IPS-11a (cell line): ENCODE data around the gene GATAD2A.
A peak's percentile ranks its signal among the peaks of the same experiment; 100 is the strongest.

Source experiments
- H3K4me3 ChIP-seq: one replicate; pipeline ENCODE4 v1.5.1; 2013; ENCODE audit warnings: low read depth, low read length, control low read depth

Gene GATAD2A

GRCh38 chr19:19528721-19529490, 123.4 kb downstream of the GATAD2A start, which contains the start of gene YJEFN3:
Gene YJEFN3 (plus strand): TSS chr19:19528911. CDS start chr19:19528933, 22 bp downstream.
- peak within 1 kb of the TSS; percentile 13 for H3K4me3 ChIP-seq

- H3K4me3 ChIP-seq = no peak overlapping the region
Measured at GRCh38 chr19:19529783-19530422, 124.4 kb downstream of the GATAD2A start.

DNA sequence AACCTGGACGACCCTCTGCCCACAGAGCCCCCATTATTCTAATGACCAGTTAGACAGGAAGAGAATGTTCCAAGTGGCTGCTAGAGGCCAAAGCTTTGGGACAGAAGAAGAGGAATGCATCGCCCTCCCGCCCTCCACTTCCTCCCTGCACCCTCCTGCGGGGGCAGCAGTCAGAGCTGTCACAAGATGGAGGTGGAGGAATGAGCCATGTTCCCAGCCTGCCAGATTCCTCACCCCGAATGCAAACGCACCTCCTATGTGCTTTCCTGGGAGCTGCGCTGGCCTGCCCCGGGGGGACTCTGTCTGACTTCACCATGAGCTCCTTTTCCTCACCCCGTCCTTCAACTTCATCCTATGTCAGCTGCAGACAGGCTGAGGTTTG, 124.9 kb downstream of the GATAD2A start:
- no peak overlapping the region for H3K4me3 ChIP-seq

GRCh38 chr19:19530889-19531288, 125.4 kb downstream of the GATAD2A start:
- H3K4me3 ChIP-seq = no peak overlapping the region

- H3K4me3 ChIP-seq = no peak overlapping the region
Measured at GRCh38 chr19:19531951-19532805, 126.7 kb downstream of the GATAD2A start.

DNA sequence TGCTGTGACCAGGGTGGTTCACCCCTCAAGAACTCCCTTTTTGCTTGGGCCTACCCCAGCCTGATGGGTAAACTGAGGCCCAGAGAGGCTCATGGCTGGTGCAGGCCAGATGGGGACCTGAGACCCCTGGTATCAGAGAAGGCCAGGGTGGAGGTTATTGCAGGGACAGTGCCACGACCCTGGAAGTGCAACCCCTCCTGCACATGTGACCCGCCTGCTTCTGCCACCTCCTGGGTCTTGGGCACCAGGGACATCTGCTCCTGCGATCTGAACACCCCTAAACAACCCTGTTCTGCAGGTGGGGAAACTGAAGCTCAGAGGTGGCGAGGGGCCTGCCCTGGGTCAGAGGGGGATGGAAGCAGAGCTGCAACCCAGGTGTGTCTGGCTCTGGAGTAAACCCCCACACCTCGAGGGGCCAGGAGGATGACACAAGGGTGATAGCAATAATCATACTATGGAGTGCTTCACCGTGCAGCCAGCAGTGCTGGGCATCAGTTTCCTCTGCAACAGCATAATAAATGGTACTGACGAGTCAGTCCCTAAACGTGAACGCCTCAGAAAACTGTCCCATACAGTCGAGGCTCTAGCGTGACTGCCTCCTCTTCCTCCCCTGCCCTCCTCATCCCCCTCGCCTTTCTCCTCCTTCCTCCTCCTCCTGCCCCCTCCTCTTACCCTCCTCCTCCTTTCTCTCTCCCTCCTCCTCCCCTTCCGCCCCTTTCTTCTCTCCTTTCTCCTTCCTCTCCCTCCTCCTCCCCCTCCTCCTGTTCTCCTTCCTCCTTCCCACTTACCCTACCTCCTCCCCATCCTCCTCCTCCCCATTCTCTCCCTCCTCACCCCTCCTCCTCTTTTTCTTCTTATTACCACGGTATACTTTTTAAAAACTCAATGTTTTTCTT, 127.6 kb downstream of the GATAD2A start:
- H3K4me3 ChIP-seq = no peak overlapping the region

GRCh38 chr19:19533841-19534240, 128.4 kb downstream of the GATAD2A start:
- H3K4me3 ChIP-seq = no peak overlapping the region

GRCh38 chr19:19534556-19535265, 129.2 kb downstream of the GATAD2A start:
- no peak overlapping the region for H3K4me3 ChIP-seq

DNA sequence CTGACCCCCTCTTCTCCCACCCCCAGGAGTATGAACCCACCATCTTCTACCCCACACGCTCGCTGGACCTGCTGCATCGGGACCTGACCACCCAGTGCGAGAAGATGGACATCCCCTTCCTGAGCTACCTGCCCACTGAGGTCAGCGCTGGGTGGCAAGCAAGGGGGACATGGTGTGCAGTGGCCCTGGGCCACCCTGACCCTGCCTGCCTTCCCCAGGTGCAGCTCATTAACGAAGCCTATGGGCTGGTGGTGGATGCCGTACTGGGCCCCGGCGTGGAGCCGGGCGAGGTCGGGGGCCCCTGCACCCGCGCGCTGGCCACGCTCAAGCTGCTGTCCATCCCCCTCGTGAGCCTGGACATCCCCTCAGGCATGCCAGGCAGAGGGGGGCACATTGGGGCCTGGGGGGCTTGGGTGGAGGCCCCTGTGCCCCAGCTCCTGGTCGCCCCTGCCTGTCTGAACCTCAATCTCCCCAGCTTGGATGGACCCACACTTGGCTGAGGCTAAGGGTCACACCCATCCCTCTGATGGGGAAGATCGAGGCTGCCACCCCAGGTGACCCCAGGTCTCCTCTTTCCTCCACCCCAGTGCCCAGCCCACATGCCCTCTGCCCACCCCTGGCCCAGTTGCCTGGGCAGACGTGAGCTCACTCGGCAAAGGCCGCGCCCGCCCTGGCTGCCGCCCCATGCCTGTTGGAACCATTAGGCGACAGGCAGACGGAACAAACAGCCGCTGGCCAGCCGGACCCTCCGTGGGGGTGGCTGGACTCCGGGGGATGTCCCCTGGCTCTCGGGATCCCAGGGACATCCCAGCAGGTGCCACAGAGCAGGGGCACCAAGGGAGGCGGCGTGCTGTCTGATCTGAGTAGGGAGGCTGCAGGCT, 130.1 kb downstream of the GATAD2A start:
- no peak overlapping the region for H3K4me3 ChIP-seq

- H3K4me3 ChIP-seq = no peak overlapping the region
Measured at GRCh38 chr19:19537075-19538048, 131.9 kb downstream of the GATAD2A start.

DNA sequence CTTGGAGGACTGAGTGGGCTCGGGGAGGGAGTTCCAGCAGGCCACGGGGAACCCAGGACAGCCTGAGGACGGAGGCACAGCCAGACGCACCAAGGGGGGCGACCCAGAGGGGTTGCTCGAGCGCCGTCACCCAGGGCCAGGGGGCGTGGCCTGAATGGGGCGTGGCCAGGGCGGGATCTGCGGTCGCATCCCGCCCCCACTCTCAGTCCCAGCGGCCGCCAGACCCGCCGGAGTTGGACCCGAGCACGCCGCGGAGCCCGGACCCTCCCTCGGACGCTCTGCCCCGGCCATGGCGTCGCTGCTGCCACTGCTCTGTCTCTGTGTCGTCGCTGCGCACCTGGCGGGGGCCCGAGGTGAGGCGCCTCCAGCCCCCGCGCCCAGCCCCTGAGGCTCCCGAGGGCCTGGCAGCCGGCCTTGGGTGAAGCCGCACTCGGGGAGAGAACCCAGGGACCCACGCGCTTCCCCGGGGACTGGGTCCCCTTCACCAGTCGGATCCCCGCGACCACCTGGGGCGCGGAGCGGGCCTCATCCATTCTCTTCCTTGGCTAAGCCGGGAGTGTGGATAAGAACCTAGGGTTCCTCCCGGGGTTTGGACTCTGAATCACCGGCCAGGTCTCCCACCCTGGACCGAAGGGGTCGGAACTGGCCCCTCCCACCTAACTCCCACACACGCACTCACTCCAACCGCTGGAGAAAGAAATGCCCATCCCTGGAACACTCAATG, 132.7 kb downstream of the GATAD2A start, which contains the start of gene CILP2:
TSS of gene CILP2 (plus strand) at position 205 of the 724 bp plus-strand sequence. CDS start at position 290, 85 bp downstream.
- peak within 1 kb of the TSS; percentile 29 for H3K4me3 ChIP-seq

DNA sequence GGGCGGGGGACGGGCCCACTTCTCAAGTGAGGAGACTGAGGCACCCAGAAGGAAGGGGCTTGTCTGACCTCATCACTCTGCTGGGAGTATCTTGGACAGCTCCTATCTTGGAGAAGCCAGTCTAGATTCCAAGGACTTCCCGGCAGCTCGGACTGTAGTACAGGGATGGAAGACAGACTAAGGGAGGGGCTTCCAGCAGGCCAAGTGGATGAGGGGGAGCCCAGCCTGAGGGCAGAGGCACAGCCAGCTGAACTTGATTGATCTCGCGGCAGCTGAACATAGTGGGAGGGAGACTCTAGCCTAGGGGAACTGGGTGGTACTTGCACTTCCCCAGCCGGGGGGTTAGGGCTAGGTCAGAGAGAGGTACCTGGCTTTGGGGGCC, 133.3 kb downstream of the GATAD2A start:
- peak overlapping the region; percentile 29 for H3K4me3 ChIP-seq

DNA sequence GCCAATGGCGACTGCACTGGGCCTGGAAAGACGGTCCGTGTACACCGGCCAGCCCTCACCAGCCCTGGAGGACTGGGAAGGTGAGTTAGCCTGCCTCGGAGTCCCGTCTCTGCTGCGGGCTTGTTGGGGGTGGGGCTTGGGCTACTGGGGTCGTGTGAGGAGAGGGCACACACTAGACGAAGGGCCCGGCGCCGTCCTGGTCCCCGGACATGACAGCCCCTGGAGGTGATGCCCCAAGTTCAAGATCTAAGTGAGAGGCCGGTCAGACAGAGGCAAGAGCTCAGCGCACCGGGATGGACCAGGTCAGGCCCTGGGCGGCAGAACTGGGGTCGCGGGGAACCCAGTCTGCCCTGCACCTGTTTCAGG, 134.2 kb downstream of the GATAD2A start:
- H3K4me3 ChIP-seq = no peak overlapping the region

GRCh38 chr19:19540064-19540714, 134.7 kb downstream of the GATAD2A start:
- H3K4me3 ChIP-seq = no peak overlapping the region

DNA sequence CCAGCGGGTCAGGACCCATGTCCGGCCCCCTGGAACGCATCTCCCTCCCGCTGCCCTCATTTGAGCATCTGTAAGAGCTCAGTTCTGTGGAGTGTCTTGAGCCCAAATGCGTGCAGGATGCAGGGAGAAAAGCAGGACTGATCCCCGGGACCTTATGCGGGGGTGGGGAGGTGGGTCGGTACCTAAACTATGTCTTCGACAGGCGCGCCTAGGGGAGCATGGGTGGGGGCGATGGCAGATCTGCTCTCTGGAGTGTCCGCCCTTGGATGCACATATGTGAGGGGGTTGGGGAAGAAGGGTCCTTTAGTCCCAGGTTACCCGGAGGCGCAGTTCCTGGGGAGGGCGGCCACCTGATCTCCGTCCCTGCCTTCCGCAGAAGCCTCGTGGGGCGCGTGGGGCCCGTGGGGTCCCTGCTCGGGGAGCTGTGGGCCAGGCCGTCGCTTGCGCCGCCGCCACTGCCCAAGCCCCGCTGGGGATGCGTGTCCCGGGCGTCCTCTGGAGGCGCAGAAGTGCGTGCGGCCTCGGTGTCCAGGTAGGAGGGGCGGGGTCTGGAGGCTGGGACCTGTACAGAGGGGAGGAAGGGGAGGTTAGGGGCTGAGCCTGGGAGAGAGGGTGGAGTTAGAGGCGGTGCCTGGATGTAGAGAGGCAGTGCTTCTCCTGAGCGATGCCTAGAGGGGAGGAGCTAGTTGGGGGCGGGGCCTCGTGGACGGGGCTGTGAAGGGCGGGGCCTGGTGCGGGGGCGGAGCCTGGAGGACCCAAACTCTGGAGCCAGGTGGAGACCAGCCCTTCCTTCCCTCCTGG, 135.4 kb downstream of the GATAD2A start:
- H3K4me3 ChIP-seq = no peak overlapping the region

- no peak overlapping the region for H3K4me3 ChIP-seq
Measured at GRCh38 chr19:19541616-19542015, 136.1 kb downstream of the GATAD2A start.
